ENCODE data around the gene LRRC45.
"Not testable (repeated sequence)": the region's sequence is repeated elsewhere in the genome, so short reads cannot be mapped to it uniquely, and the experiment has no call there.

Gene LRRC45

GRCh38 chr17:82022981-82023446 is at the start of gene LRRC45:
Gene LRRC45 (plus strand): TSS chr17:82023305. CDS start chr17:82023644, 339 bp downstream.
- DNase-seq = peak; percentile 100

- no peak for DNase-seq
Observed at GRCh38 chr17:81973432-81973831, 49.7 kb upstream of the LRRC45 start.

GRCh38 chr17:81976332-81977210 is 46.5 kb upstream of the LRRC45 start:
- DNase-seq = peak; percentile 42 to 49

GRCh38 chr17:81977211-81977808 is 45.8 kb upstream of the LRRC45 start, which contains the start of gene ASPSCR1:
Gene ASPSCR1 (plus strand): TSS chr17:81977629. CDS start chr17:81977647, 18 bp downstream.
- peak; percentile 85 to 93 for DNase-seq

- no peak for DNase-seq
Observed at GRCh38 chr17:81978524-81979298, 44.4 kb upstream of the LRRC45 start.

- no peak for DNase-seq
Observed at GRCh38 chr17:81980122-81980521, 43.0 kb upstream of the LRRC45 start.

GRCh38 chr17:81980707-81981343 is 42.3 kb upstream of the LRRC45 start:
- DNase-seq = no peak

GRCh38 chr17:81981511-81981910 is 41.6 kb upstream of the LRRC45 start:
- not testable (repeated sequence) for DNase-seq

- DNase-seq = no peak
Observed at GRCh38 chr17:81983011-81983638, 40.0 kb upstream of the LRRC45 start.

GRCh38 chr17:81983639-81984373 is 39.3 kb upstream of the LRRC45 start:
- no peak for DNase-seq

GRCh38 chr17:81984773-81985410 is 38.2 kb upstream of the LRRC45 start:
- no peak for DNase-seq

- no peak for DNase-seq
Observed at GRCh38 chr17:81986606-81987005, 36.5 kb upstream of the LRRC45 start.

- DNase-seq = no peak
Observed at GRCh38 chr17:81987161-81987770, 35.8 kb upstream of the LRRC45 start.

- DNase-seq = no peak
Observed at GRCh38 chr17:81990836-81991683, 32.0 kb upstream of the LRRC45 start.

GRCh38 chr17:81991684-81992305 is 31.3 kb upstream of the LRRC45 start:
- no peak for DNase-seq

- no peak for DNase-seq
Observed at GRCh38 chr17:81992306-81993102, 30.6 kb upstream of the LRRC45 start.

GRCh38 chr17:81993729-81994592 is 29.1 kb upstream of the LRRC45 start:
- DNase-seq = no peak
